PC-3 (cell line): Measurements from ENCODE around the gene PTDSS2. TPM values are rescaled to one million over a fixed set of nuclear protein-coding genes. Genes with fewer than 3 reads are reported as not detected.

Experiments used
- ATAC-seq: fragments of 200-7000 bp; cut with Tn5 transposase; 2 replicates; pipeline ENCODE4 v1.9.1; 2020; ENCODE audit warnings: mild to moderate bottlenecking, moderate library complexity
- BruUV-seq: library from RNA; stranded (reverse); fragments of 400-500 nt; replicated peaks from 2 replicates; lab custom pipeline; 2021; lab: Mats Ljungman, UMichigan
- CTCF ChIA-PET: fragments of 300-600 bp; sonication (Branson Sonifier 250); formaldehyde crosslinking; loops from one replicate; lab custom pipeline; 2022; ENCODE audit warnings: antibody characterized with exemption; lab: Charles Lee
- POLR2A ChIA-PET: fragments of 300-600 bp; sonication (Branson Sonifier 250); formaldehyde crosslinking; loops from one replicate; lab custom pipeline; 2022; ENCODE audit warnings: antibody characterized with exemption; ENCODE audit not compliant: unreplicated experiment; lab: Charles Lee
- DNase-seq: peaks from one replicate; pipeline ENCODE4 v3.0.0-alpha.2; 2015
- H2AFZ ChIP-seq: fragments of 300-600 bp; sonication (generic); 2 replicates; pipeline ENCODE4 v1.6.0; 2016; ENCODE audit warnings: antibody characterized with exemption, low read length
- H3F3A ChIP-seq: fragments of 300-600 bp; sonication (generic); one replicate; pipeline ENCODE4 v1.6.0; 2017; ENCODE audit warnings: antibody characterized with exemption, low read length, control low read depth, mild to moderate bottlenecking; ENCODE audit not compliant: unreplicated experiment
- H3K27ac ChIP-seq: fragments of 300-600 bp; sonication (generic); 2 replicates; pipeline ENCODE4 v1.5.1; 2016; ENCODE audit warnings: mild to moderate bottlenecking, low read length
- H3K27me3 ChIP-seq: fragments of 300-600 bp; sonication (generic); 2 replicates; pipeline ENCODE4 v1.6.1; 2016; ENCODE audit warnings: low read length, mixed read lengths
- H3K36me3 ChIP-seq: fragments of 300-600 bp; sonication (generic); 2 replicates; pipeline ENCODE4 v1.6.1; 2016; ENCODE audit warnings: low read depth, mixed run types, low read length, mixed read lengths
- H3K4me1 ChIP-seq: fragments of 300-600 bp; sonication (generic); 2 replicates; pipeline ENCODE4 v1.5.1; 2016; ENCODE audit warnings: low read length; ENCODE audit not compliant: insufficient read depth
- H3K4me2 ChIP-seq: fragments of 300-600 bp; sonication (generic); 2 replicates; pipeline ENCODE4 v1.6.0; 2016; ENCODE audit warnings: low read length
- H3K4me3 ChIP-seq: fragments of 300-600 bp; sonication (generic); 2 replicates; pipeline ENCODE4 v1.5.1; 2016; ENCODE audit warnings: mild to moderate bottlenecking, low read length, mixed read lengths
- H3K79me2 ChIP-seq: fragments of 300-600 bp; sonication (generic); 2 replicates; pipeline ENCODE4 v1.6.1; 2017; ENCODE audit warnings: low read length, mixed read lengths
- H3K9ac ChIP-seq: fragments of 300-600 bp; sonication (generic); 2 replicates; pipeline ENCODE4 v1.6.0; 2016; ENCODE audit warnings: mild to moderate bottlenecking, low read length
- H3K9me2 ChIP-seq: fragments of 300-600 bp; sonication (generic); replicated peaks from 2 replicates; pipeline ENCODE4 v1.6.1; 2016; ENCODE audit warnings: mixed run types, low read length, mixed read lengths
- H3K9me3 ChIP-seq: fragments of 300-600 bp; sonication (generic); 2 replicates; pipeline ENCODE4 v1.6.1; 2016; ENCODE audit warnings: low read length, mixed read lengths
- H4K20me1 ChIP-seq: fragments of 300-600 bp; sonication (generic); 2 replicates; pipeline ENCODE4 v1.6.1; 2016; ENCODE audit warnings: low read length, mixed read lengths
- CTCF ChIP-seq: fragments of 300-600 bp; sonication (generic); conservative IDR thresholded peaks from 2 replicates; pipeline ENCODE4 v1.5.1; 2017; ENCODE audit warnings: antibody characterized with exemption, low read depth, mild to moderate bottlenecking, low read length
- EZH2 ChIP-seq: fragments of 300-600 bp; sonication (generic); IDR thresholded peaks from one replicate; pipeline ENCODE4 v1.6.1; 2017; ENCODE audit warnings: antibody characterized with exemption, mild to moderate bottlenecking, low read length; ENCODE audit not compliant: unreplicated experiment
- EZH2phosphoT487 ChIP-seq: fragments of 300-600 bp; sonication (generic); IDR thresholded peaks from 2 replicates; pipeline ENCODE4 v1.6.1; 2018; ENCODE audit warnings: mild to moderate bottlenecking, antibody characterized with exemption, low read length, borderline replicate concordance
- intact Hi-C: fragments of 100-400 bp; cut with micrococcal nuclease; formaldehyde crosslinking; loops from 2 replicates; pipeline ENCODE4 v1.9.0; 2023
- total RNA-seq: library from RNA; depleted of rRNA; stranded (reverse); fragments of >200 nt; gene quantifications from 2 replicates; pipeline ENCODE4 v1.2.3, GENCODE V29; 2014

The PTDSS2 gene
- total RNA-seq, 1 experiment from 2014 or later = 53.0 TPM

DNA sequence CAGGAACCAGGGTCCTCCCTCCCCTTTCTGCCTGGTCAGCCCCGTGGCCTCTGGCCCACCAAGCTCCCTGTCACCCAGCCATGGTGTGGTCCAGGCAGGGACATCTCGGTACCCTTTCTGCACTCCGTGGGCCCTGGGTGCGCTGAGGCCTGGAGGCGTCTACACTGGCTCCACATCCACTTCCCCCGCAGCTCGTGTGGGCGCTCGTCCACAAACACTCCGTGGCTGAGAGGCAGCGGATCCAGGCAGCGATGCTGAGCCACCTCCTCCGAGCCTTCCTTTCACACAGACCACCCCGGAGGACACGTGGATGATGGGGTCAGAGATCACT, 40.8 kb downstream of the PTDSS2 start:
- Histone ChIP-seq H3K9ac (no peak overlapping the region), H3K79me2 (no peaks in the 10 kb centered on the region), H3K9me2 (no peaks in the 10 kb centered on the region), H3K4me3 (no peak overlapping the region), H3K4me2 (no peak overlapping the region), H3K27me3 (no peaks in the 10 kb centered on the region), H3K4me1 (no peaks in the 10 kb centered on the region), H2AFZ (no peak overlapping the region), H3K27ac (no peak overlapping the region), H3K36me3 (no peaks in the 10 kb centered on the region), H3K9me3 (no peaks in the 10 kb centered on the region), H3F3A (no peaks in the 10 kb centered on the region), H4K20me1 (no peaks in the 10 kb centered on the region)
- BruUV-seq = no TSS peak
- intact Hi-C loops = no loop called here
- ATAC-seq = no peak
- ChIA-PET CTCF (no interaction called here), POLR2A (no interaction called here)
- no peak for TF ChIP-seq CTCF
- no peak for TF ChIP-seq EZH2
- no peak for TF ChIP-seq EZH2phosphoT487
- no peak for DNase-seq

GRCh38 chr11:491358-491757, 41.3 kb downstream of the PTDSS2 start:
- Histone ChIP-seq H3K9me2 (no peaks in the 10 kb centered on the region), H3K79me2 (no peaks in the 10 kb centered on the region), H3K9ac (no peak overlapping the region), H3K4me1 (no peaks in the 10 kb centered on the region), H3K27ac (no peak overlapping the region), H4K20me1 (no peaks in the 10 kb centered on the region), H3F3A (no peaks in the 10 kb centered on the region), H3K9me3 (no peaks in the 10 kb centered on the region), H2AFZ (no peak overlapping the region), H3K36me3 (no peaks in the 10 kb centered on the region), H3K4me2 (no peak overlapping the region), H3K27me3 (no peaks in the 10 kb centered on the region), H3K4me3 (no peak overlapping the region)
- no TSS peak for BruUV-seq
- intact Hi-C loops = no loop called here
- TF ChIP-seq EZH2phosphoT487 = no peak
- no peak for TF ChIP-seq CTCF
- TF ChIP-seq EZH2 = no peak
- DNase-seq = no peak
- POLR2A ChIA-PET = no interaction called here
- CTCF ChIA-PET = no interaction called here
- no peak for ATAC-seq

GRCh38 chr11:492427-493226, 42.5 kb downstream of the PTDSS2 start:
- Histone ChIP-seq H3K9me2 (no peaks in the 10 kb centered on the region), H3K36me3 (peaks cover 8% of the 10 kb centered on the region), H3K4me3 (no peak overlapping the region), H3K27me3 (no peaks in the 10 kb centered on the region), H3K79me2 (no peaks in the 10 kb centered on the region), H3K4me1 (no peaks in the 10 kb centered on the region), H4K20me1 (no peaks in the 10 kb centered on the region), H3F3A (no peaks in the 10 kb centered on the region), H3K9ac (no peak overlapping the region), H3K4me2 (no peak overlapping the region), H3K9me3 (no peaks in the 10 kb centered on the region), H2AFZ (no peak overlapping the region), H3K27ac (no peak overlapping the region)
- intact Hi-C loops = no loop called here
- ATAC-seq (no peak), DNase-seq (no peak)
- CTCF ChIA-PET = no interaction called here
- BruUV-seq = no TSS peak
- TF ChIP-seq EZH2phosphoT487 = no peak
- no peak for TF ChIP-seq EZH2
- no peak for TF ChIP-seq CTCF
- POLR2A ChIA-PET = no interaction called here
